Immature natural killer cell (primary cell): Measurements from ENCODE around the gene CTSA. TPM values are rescaled to one million over a fixed set of nuclear protein-coding genes. Genes with fewer than 3 reads are reported as not detected.

Source experiments
- DNase-seq, 3 donors: peaks; one replicate each; pipeline ENCODE4 v3.0.0; 2022; ENCODE audit warnings: mixed read lengths in 1 of 3
- H3K27ac Mint-ChIP-seq, 6 donors: one replicate each; pipeline ENCODE4 v1.8.0; 2020; ENCODE audit warnings: mixed read lengths in 6 of 6, mild to moderate bottlenecking in 5 of 6, inconsistent platforms in 4 of 6, moderate library complexity in 3 of 6
- H3K27me3 Mint-ChIP-seq, 3 donors: one replicate each; pipeline ENCODE4 v1.8.0; 2020 to 2021; ENCODE audit warnings: low read depth in 3 of 3, mild to moderate bottlenecking in 3 of 3, mixed read lengths in 3 of 3, moderate library complexity in 3 of 3, inconsistent platforms in 1 of 3
- H3K36me3 Mint-ChIP-seq, 3 donors: one replicate each; pipeline ENCODE4 v1.8.0; 2020; ENCODE audit warnings: mixed read lengths in 3 of 3, inconsistent platforms in 2 of 3, mild to moderate bottlenecking in 2 of 3
- H3K4me1 Mint-ChIP-seq, 2 donors: one replicate each; pipeline ENCODE4 v1.8.0; 2020; ENCODE audit warnings: inconsistent platforms in 2 of 2, mild to moderate bottlenecking in 2 of 2, mixed read lengths in 2 of 2, moderate library complexity in 1 of 2
- H3K4me3 Mint-ChIP-seq, 5 donors: one replicate each; pipeline ENCODE4 v1.8.0; 2020; ENCODE audit warnings: mild to moderate bottlenecking in 5 of 5, mixed read lengths in 5 of 5, inconsistent platforms in 3 of 5, moderate library complexity in 3 of 5
- H3K9me3 Mint-ChIP-seq, 6 donors: one replicate each; pipeline ENCODE4 v1.8.0; 2020; ENCODE audit warnings: mild to moderate bottlenecking in 6 of 6, mixed read lengths in 6 of 6, inconsistent platforms in 4 of 6, moderate library complexity in 3 of 6
- polyA plus RNA-seq, 3 donors: library from polyadenylated mRNA; unstranded; fragments of 300-500 nt; fragmentation: Illumina TruSeq; gene quantifications; one replicate each; pipeline ENCODE4 v1.2.3, GENCODE V29; 2021

Gene CTSA
- polyA plus RNA-seq, 3 donors from 2014 or later = 76.8 to 119 (median 97.6) TPM

GRCh38 chr20:45874576-45874975 lies 16.6 kb upstream of the CTSA start:
- H3K27me3 Mint-ChIP-seq = peaks cover 0 to 2% (median 0%) of the 10 kb centered on the region in 3 donors
- H3K9me3 Mint-ChIP-seq = no peaks in the 10 kb centered on the region
- H3K36me3 Mint-ChIP-seq = peaks cover 4 to 20% (median 16%) of the 10 kb centered on the region in 3 donors
- no peak overlapping the region for H3K4me3 Mint-ChIP-seq
- DNase-seq = no peak
- no peaks in the 10 kb centered on the region for H3K4me1 Mint-ChIP-seq
- H3K27ac Mint-ChIP-seq = peak overlapping the region in 1 of 6 donors; percentile 12

DNA sequence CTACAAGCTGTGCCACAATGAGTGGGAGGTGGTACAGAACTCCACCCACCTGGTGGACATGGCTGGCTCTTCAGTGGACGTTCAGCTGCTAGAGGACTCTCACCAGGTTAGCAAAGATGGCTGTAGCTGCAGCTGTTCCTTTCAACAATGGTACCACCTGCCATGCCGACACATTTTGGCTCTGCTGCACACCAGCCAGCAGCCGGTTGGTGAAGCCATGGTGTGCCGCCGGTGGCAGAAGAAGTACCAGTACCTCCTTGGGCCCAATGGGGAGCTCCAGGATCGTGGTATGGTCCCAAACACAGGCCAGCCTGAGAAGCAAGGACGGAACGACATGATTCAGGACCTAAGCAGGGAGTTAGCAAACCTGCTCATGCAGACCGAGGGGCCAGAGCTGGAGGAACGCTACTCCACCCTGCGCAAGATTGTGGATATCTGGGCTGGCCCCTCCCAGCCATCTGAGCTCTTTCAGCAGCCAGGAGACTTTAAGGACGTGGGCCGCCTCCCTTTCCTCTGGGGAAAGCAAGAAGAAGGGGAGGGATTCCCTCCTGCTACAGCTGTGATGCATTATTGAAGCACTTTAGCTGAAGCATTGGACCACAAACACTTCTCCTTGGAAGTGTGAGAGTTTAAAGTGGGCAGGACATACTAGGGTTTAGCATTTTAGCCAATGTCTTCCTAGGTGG lies 12.9 kb upstream of the CTSA start:
- Mint-ChIP-seq H3K9me3 (no peaks in the 10 kb centered on the region), H3K27ac (no peak overlapping the region), H3K4me1 (peaks cover 11 to 18% of the 10 kb centered on the region in 2 donors), H3K36me3 (peaks cover 4 to 21% (median 12%) of the 10 kb centered on the region in 3 donors), H3K27me3 (peaks cover 4 to 9% (median 5%) of the 10 kb centered on the region in 3 donors), H3K4me3 (no peak overlapping the region)
- no peak for DNase-seq

- no peaks in the 10 kb centered on the region for H3K9me3 Mint-ChIP-seq
- H3K27me3 Mint-ChIP-seq = peaks cover 4 to 8% (median 5%) of the 10 kb centered on the region in 3 donors
- peak; percentile 95 for DNase-seq
- H3K4me3 Mint-ChIP-seq = peak within 1 kb of the TSS; percentile 69 to 81 (median 75)
- H3K36me3 Mint-ChIP-seq = peaks cover 4 to 28% (median 12%) of the 10 kb centered on the region in 3 donors
- H3K4me1 Mint-ChIP-seq = peaks cover 11 to 18% of the 10 kb centered on the region in 2 donors
- peak within 1 kb of the TSS; percentile 46 to 95 (median 88) for H3K27ac Mint-ChIP-seq
Measured at GRCh38 chr20:45880988-45881788, 9.9 kb upstream of the CTSA start, which contains the start of gene ZSWIM1. Gene ZSWIM1 (plus strand): TSS chr20:45881227. CDS start chr20:45882593, 1,366 bp downstream.

- H3K27me3 Mint-ChIP-seq = peaks cover 4 to 8% (median 5%) of the 10 kb centered on the region in 3 donors
- H3K9me3 Mint-ChIP-seq = no peaks in the 10 kb centered on the region
- peak overlapping the region in 2 of 5 donors; percentile 0 to 36 for H3K4me3 Mint-ChIP-seq
- peaks cover 11 to 18% of the 10 kb centered on the region in 2 donors for H3K4me1 Mint-ChIP-seq
- DNase-seq = no peak
- H3K27ac Mint-ChIP-seq = peak overlapping the region in 5 of 6 donors; percentile 53 to 85 (median 67)
- H3K36me3 Mint-ChIP-seq = peaks cover 0 to 19% (median 8%) of the 10 kb centered on the region in 3 donors
Measured at GRCh38 chr20:45882469-45883099, 8.6 kb upstream of the CTSA start.

DNA sequence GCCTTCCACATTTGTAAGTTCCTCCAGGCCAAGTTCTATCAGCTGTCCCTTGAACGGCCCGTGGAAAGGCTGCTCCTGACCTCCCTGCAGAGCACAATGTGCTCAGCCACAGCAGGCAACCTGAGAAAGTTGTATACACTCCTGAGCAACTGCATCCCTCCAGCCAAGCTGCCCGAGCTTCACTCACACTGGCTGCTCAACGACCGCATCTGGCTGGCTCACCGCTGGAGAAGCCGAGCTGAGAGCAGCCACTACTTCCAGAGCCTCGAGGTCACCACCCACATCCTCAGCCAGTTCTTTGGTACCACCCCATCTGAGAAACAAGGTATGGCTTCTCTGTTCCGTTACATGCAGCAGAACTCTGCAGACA lies 8.1 kb upstream of the CTSA start:
- Mint-ChIP-seq H3K27ac (peak overlapping the region in 4 of 6 donors; percentile 12 to 83 (median 60)), H3K36me3 (peaks cover 0 to 18% (median 8%) of the 10 kb centered on the region in 3 donors), H3K4me1 (peaks cover 11 to 18% of the 10 kb centered on the region in 2 donors), H3K4me3 (no peak overlapping the region), H3K27me3 (peaks cover 4 to 8% (median 5%) of the 10 kb centered on the region in 3 donors), H3K9me3 (no peaks in the 10 kb centered on the region)
- no peak for DNase-seq

- Mint-ChIP-seq H3K27me3 (peaks cover 2 to 3% (median 3%) of the 10 kb centered on the region in 3 donors), H3K9me3 (no peaks in the 10 kb centered on the region), H3K27ac (no peak overlapping the region), H3K36me3 (peaks cover 0 to 12% (median 4%) of the 10 kb centered on the region in 3 donors), H3K4me1 (peaks cover 13% of the 10 kb centered on the region in 2 donors), H3K4me3 (no peak overlapping the region)
- DNase-seq = no peak
Measured at GRCh38 chr20:45886590-45887345, 4.4 kb upstream of the CTSA start.

DNA sequence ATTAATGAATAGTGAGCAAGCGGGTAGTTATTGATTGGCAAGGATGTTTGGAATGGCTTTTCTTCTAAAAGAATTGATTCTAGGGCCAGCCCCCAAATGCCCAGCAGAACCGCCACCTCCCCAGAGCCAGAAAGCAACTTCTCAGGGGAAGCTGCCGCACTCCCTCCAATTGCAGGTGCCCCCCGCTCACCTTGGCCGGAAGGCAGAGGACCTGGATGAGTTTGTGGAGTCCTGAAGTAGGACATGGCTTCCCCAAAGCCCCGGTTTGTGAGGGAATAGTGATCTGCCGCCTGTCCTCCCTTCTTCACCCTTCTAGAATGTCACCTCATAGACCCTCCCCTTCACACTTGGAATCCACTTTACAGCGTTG lies 3.8 kb upstream of the CTSA start, which contains the start of gene SPATA25:
SPATA25 (minus strand) TSS at position 277 of the 370 bp plus-strand sequence; CDS start at position 245, 32 bp downstream.
- Mint-ChIP-seq H3K9me3 (no peaks in the 10 kb centered on the region), H3K36me3 (peaks cover 0 to 12% (median under 1%) of the 10 kb centered on the region in 3 donors), H3K4me1 (peaks cover 14 to 17% of the 10 kb centered on the region in 2 donors), H3K27me3 (peaks cover 2 to 3% (median 3%) of the 10 kb centered on the region in 3 donors), H3K4me3 (no peak within 1 kb of the TSS), H3K27ac (no peak within 1 kb of the TSS)
- DNase-seq = no peak

DNA sequence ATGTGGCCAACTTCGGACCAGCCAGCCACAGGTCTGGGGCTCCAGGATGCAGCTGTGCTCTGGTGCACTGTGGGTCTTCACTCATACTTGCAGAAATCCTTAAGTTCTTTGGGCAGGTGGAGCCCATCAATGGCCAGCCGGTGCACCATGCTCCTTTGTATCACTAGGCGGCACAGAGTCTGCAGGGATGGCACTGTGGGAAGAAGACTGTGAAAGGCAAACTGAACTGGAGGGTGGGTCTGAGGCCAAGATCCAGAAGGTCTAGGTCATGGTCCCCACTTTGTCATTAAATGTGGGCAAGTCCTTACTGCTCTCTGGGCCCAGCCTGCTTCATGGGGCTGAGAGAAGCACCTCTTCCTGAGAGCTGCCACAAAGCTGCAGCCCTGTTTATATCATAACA lies 2.5 kb upstream of the CTSA start:
- no peak for DNase-seq
- Mint-ChIP-seq H3K4me3 (no peak overlapping the region), H3K9me3 (no peaks in the 10 kb centered on the region), H3K27me3 (peaks cover 2 to 6% (median 3%) of the 10 kb centered on the region in 3 donors), H3K27ac (no peak overlapping the region), H3K4me1 (peaks cover 22% of the 10 kb centered on the region in 2 donors), H3K36me3 (peaks cover 0 to 4% (median 0%) of the 10 kb centered on the region in 3 donors)

DNA sequence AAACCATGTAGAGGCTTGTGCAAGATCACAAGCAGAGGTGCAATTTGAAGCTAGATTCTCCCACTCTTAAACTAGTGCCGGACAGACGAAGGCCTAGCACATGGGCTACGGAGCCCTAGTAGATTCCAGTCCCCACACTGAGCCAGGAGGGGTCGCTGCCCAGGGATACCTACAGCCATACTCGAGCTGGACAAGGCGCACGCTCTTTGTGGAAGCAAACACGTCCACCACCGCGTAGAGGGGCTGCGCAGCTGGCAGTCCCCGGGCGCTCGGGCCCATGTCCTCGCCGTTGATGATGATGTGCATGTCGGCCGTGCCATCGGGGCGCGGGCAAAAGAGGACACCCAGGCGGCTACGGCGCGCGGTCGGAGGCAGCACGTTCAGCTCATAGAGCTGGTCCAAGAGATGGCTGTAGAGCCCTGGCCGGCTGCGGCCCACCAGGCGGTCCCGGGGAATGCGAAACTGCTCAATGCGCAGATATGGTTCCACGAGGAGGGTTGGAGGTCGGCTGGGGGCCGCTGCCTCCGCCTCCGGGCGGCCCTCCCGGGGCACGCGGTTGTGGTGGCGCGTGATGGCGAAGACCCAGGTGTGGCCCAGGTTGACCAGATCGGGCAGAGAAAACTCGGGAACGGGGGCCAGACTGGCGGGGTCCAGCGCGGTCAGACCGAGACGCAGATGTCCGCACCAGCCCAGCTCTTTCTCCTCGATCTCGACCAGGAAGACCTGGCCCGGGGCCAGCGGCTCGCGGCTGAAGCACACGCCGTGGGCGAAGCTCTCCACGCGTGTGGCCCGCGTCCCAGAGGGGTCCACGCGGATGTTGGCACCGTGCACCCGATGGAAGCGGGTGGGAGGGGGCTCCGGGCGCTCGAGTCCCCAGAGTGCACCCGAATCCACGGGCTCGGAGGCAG lies 804 bp upstream of the CTSA start:
- H3K9me3 Mint-ChIP-seq = no peaks in the 10 kb centered on the region
- H3K4me1 Mint-ChIP-seq = peaks cover 22 to 25% of the 10 kb centered on the region in 2 donors
- peaks cover 2 to 6% (median 3%) of the 10 kb centered on the region in 3 donors for H3K27me3 Mint-ChIP-seq
- H3K36me3 Mint-ChIP-seq = peaks cover 5 to 7% (median 6%) of the 10 kb centered on the region in 3 donors
- H3K4me3 Mint-ChIP-seq = peak overlapping the region; percentile 89 to 93 (median 92)
- peak overlapping the region in 5 of 6 donors; percentile 46 to 76 (median 67) for H3K27ac Mint-ChIP-seq
- DNase-seq = peak; percentile 43 to 53 (median 52)

DNA sequence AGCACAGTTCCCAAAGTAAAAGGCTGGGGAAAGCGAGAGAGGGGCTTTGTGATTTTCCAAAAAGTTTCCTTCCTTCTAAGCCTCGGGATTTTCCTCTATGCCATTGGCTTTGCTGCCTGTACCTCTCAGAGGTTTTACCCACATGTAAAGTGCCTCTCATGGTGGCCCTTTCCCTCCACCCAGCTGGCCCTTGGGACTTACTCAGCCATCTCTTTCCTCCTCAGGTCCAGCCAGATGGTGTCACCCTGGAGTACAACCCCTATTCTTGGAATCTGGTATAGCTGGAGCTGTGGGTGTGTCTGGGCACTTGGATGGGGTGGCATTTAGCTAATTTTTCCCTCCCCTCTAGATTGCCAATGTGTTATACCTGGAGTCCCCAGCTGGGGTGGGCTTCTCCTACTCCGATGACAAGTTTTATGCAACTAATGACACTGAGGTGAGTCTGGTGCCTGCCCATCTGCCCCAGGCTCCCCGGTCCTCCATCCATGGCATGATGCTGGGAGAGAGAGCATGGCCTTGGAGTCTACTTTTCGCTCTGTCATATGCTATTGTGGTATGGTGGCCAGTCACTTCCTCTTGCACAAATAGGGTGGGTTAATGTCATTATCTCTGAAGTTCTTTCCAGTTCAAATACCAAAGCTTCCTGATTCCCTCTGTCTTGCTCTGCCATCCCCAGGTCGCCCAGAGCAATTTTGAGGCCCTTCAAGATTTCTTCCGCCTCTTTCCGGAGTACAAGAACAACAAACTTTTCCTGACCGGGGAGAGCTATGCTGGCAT lies 1.1 kb downstream of the CTSA start:
- no peaks in the 10 kb centered on the region for H3K9me3 Mint-ChIP-seq
- no peak for DNase-seq
- H3K27me3 Mint-ChIP-seq = peaks cover 2 to 6% (median 3%) of the 10 kb centered on the region in 3 donors
- peaks cover 22 to 25% of the 10 kb centered on the region in 2 donors for H3K4me1 Mint-ChIP-seq
- peak overlapping the region in 4 of 6 donors; percentile 34 to 69 (median 48) for H3K27ac Mint-ChIP-seq
- peak overlapping the region; percentile 80 to 93 (median 89) for H3K4me3 Mint-ChIP-seq
- peaks cover 5 to 11% (median 7%) of the 10 kb centered on the region in 3 donors for H3K36me3 Mint-ChIP-seq

- Mint-ChIP-seq H3K4me3 (peak overlapping the region; percentile 80 to 93 (median 89)), H3K9me3 (no peaks in the 10 kb centered on the region), H3K4me1 (peaks cover 22 to 25% of the 10 kb centered on the region in 2 donors), H3K36me3 (peaks cover 5 to 17% (median 12%) of the 10 kb centered on the region in 3 donors), H3K27me3 (peaks cover 2 to 6% (median 3%) of the 10 kb centered on the region in 3 donors), H3K27ac (peak overlapping the region in 4 of 6 donors; percentile 34 to 69 (median 54))
- DNase-seq = peak in 2 of 3 donors; percentile 32 to 39
Measured at GRCh38 chr20:45892828-45893500, 1.8 kb downstream of the CTSA start.
